ENCODE measurements around the gene FIGLA.
A peak's percentile ranks its signal among the peaks of the same experiment; 100 is the strongest.

The FIGLA gene

GRCh38 chr2:70776266-70776665 lies 14.2 kb downstream of the FIGLA start:
- DNase-seq (ENCODE audit: low read depth in 2 of 2), result no peak

GRCh38 chr2:70775141-70775540 lies 15.3 kb downstream of the FIGLA start:
- no peak for DNase-seq (ENCODE audit: low read depth in 2 of 2)

GRCh38 chr2:70772486-70773155 lies 17.8 kb downstream of the FIGLA start:
- DNase-seq (ENCODE audit: low read depth in 2 of 2), result no peak

- no peak for DNase-seq (ENCODE audit: low read depth in 2 of 2)
Measured at GRCh38 chr2:70771446-70771845, 19.0 kb downstream of the FIGLA start.

GRCh38 chr2:70769450-70769849 lies 21.0 kb downstream of the FIGLA start:
- no peak for DNase-seq (ENCODE audit: low read depth in 2 of 2)

- no peak for DNase-seq (ENCODE audit: low read depth in 2 of 2)
Measured at GRCh38 chr2:70768590-70769085, 21.8 kb downstream of the FIGLA start.

GRCh38 chr2:70767699-70768589 lies 22.5 kb downstream of the FIGLA start, which contains the start of gene ADD2:
ADD2 (minus strand) TSS chr2:70768200; CDS start chr2:70706408, 61,792 bp downstream.
- peak; percentile 23 to 52 for DNase-seq (ENCODE audit: low read depth in 2 of 2)

GRCh38 chr2:70767079-70767698 lies 23.3 kb downstream of the FIGLA start:
- no peak for DNase-seq (ENCODE audit: low read depth in 2 of 2)

- DNase-seq (ENCODE audit: low read depth in 2 of 2), result no peak
Measured at GRCh38 chr2:70766357-70767078, 23.9 kb downstream of the FIGLA start.

GRCh38 chr2:70765507-70765906 lies 24.9 kb downstream of the FIGLA start:
- no peak for DNase-seq (ENCODE audit: low read depth in 2 of 2)

GRCh38 chr2:70759446-70759845 lies 31.0 kb downstream of the FIGLA start:
- DNase-seq (ENCODE audit: low read depth in 2 of 2), result no peak

- no peak for DNase-seq (ENCODE audit: low read depth in 2 of 2)
Measured at GRCh38 chr2:70757966-70758365, 32.5 kb downstream of the FIGLA start.

- no peak for DNase-seq (ENCODE audit: low read depth in 2 of 2)
Measured at GRCh38 chr2:70757360-70757759, 33.1 kb downstream of the FIGLA start.

GRCh38 chr2:70756128-70756527 lies 34.3 kb downstream of the FIGLA start:
- no peak for DNase-seq (ENCODE audit: low read depth in 2 of 2)

GRCh38 chr2:70753902-70754301 lies 36.5 kb downstream of the FIGLA start:
- no peak for DNase-seq (ENCODE audit: low read depth in 2 of 2)

GRCh38 chr2:70753031-70753430 lies 37.4 kb downstream of the FIGLA start:
- DNase-seq (ENCODE audit: low read depth in 2 of 2), result no peak

- DNase-seq (ENCODE audit: low read depth in 2 of 2), result no peak
Measured at GRCh38 chr2:70752396-70752795, 38.0 kb downstream of the FIGLA start.

GRCh38 chr2:70751881-70752280 lies 38.6 kb downstream of the FIGLA start:
- DNase-seq (ENCODE audit: low read depth in 2 of 2), result no peak

GRCh38 chr2:70750320-70750719 lies 40.1 kb downstream of the FIGLA start:
- DNase-seq (ENCODE audit: low read depth in 2 of 2), result no peak

GRCh38 chr2:70748002-70748784 lies 42.2 kb downstream of the FIGLA start:
- no peak for DNase-seq (ENCODE audit: low read depth in 2 of 2)

- DNase-seq (ENCODE audit: low read depth in 2 of 2), result no peak
Measured at GRCh38 chr2:70747284-70747683, 43.2 kb downstream of the FIGLA start.
